Stimulated activated CD8-positive, alpha-beta memory T cell treated with anti-CD3 and anti-CD28 coated beads, Interleukin-2, amount 100 ng/mL, for 48 hours (primary cell): ENCODE measurements around the gene KCNJ4.

Experiments
- DNase-seq, 2 donors: peaks; one replicate each; pipeline ENCODE4 v3.0.0-alpha.2; 2020; ENCODE audit warnings: low read depth in 2 of 2

The KCNJ4 gene

DNA sequence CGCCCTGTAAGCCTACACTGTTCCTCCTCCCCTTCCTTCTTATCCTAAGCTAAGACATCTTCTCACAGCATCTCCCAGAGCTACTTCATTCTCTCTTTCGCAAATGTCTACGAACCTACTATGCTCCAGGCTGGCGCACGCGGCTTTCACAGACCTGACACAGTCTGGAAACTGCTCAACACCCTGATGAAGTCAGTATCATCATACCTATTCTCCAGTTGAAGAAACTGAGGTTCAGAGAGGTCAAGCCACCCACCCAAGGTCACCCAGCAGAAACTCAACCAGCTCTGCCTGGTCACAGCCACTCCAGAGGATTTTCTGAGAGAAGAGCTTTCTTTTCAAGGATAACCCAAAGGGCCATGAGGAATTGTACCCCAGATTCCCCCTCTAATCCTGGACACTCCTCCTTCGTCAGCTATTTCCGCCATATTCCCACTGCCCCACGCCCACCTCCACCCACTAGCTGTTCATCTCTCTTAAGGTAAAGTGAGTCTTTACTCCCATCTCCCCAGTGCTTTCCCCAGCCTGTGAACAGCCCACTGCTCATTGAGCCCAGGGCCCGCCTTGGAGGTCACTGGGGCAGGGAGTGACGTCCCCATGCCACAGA, 1.8 kb downstream of the KCNJ4 start:
- DNase-seq = no peak

DNA sequence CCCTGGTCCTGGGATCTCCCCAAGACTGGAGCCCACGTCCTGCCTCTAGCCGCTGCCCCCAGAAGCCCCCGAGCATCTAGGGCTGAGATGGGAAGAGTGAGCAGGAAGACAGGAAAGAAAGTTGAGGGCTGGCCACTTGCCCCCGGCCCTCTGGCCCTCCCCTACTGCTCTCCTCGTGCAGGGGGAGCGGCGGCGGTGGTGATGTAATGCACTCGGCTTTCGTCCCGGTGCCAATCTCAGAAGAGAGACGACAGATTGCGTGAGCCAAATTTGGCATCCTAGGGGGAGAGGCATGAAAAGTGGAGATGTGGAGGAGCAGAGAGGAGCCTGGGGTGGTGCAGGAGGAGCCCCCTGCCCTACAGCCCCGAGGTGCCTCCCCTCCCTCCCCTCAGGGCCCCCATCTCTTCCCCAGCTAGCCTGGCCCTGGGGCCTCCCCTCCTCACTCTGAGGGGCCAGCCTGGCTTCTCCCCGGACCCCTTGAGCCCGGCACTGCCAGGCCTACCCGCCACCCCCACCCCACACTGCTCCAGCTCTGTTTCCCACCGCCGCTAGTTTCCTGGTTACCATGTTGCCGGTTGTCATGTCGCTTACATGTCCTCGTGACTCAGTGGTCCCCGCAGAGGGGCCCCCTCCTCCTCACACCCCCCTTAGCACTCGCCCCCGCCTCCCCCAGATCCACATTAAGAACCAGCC, 2.5 kb downstream of the KCNJ4 start:
- DNase-seq = no peak

DNA sequence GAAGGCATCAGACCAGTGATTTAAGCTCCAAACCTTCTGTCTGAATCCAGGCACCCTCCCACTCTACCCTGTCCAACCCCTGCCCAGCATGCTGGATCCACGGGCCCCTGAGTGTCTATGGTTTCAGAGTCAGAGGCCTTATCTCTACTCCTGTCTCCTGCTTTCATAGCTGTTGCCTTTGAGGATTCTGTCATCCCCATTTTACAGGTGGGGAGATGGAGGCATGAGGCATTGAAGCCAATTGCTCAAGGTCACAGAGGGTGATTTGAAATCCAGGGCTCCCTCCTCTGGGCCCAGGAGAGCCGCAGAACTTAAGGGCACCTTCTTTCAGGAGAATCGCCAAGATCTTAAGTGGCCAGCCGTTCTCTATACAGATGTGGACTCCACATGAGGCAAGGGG, 3.1 kb downstream of the KCNJ4 start:
- no peak for DNase-seq

DNA sequence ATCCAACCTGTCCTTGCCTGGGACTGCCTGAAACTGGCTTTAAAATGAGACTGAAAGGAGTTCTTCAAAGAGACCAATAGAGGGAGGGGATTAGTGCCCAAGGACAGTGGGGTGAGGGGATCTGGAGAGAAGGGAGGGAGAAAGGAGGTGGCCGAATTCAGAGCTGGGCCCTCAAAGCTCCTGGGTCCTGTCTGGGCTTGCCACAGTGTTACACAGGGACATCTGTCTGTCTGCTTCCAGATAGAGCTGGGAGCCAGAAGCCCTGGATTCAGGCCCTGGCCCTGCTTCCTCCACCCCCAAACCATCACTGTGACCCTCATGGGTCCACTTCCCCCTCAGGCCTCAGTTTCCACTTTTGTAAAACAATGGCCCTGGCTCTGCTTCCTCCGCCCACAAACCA, 3.6 kb downstream of the KCNJ4 start:
- DNase-seq = no peak

DNA sequence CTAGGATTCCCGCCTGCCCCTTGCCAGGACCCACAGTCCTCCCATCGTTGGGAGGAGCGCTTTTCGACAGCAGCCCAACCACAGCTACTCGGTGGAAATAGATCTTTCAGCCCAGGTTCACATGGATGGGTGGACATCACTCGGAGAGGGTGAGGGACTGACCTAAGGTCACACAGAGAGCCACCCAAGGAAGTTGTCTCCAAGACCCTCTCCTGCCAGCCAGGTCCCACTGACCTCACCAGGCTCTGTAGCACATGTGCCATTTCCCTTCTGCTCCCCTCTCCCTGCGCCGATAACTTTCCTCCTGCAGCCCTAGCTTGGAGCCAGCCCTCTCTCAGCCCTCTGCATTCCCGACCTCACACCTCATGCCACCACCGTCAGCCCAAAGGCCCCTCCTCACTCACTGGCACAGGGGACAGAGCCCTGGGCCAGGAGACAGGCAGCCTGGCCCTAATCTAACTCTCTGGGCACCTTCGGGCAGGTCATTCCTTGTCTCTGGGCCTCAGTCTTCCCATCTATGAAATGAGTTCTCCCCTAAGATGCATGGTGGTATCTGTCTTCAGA, 4.7 kb downstream of the KCNJ4 start:
- no peak for DNase-seq

DNA sequence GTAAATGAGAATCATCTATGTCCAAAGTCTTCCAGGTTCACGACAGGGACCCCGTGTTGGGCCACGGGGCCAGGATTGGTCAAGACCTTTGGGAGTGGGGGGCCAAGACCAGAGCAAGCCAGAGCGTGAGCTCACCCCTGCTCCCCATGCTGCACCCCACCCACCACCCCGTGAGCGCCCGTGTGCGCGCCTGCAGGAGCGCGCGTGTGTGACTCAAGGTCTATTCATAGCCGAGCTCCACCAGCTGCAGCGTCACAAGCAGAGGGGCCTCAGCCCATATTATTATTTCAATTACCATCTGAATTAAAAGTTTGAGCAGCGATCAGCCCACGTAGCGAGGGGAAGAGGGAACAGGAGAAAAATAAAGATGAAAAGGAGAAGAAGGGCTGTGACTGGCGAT, 5.2 kb downstream of the KCNJ4 start:
- DNase-seq = no peak

DNA sequence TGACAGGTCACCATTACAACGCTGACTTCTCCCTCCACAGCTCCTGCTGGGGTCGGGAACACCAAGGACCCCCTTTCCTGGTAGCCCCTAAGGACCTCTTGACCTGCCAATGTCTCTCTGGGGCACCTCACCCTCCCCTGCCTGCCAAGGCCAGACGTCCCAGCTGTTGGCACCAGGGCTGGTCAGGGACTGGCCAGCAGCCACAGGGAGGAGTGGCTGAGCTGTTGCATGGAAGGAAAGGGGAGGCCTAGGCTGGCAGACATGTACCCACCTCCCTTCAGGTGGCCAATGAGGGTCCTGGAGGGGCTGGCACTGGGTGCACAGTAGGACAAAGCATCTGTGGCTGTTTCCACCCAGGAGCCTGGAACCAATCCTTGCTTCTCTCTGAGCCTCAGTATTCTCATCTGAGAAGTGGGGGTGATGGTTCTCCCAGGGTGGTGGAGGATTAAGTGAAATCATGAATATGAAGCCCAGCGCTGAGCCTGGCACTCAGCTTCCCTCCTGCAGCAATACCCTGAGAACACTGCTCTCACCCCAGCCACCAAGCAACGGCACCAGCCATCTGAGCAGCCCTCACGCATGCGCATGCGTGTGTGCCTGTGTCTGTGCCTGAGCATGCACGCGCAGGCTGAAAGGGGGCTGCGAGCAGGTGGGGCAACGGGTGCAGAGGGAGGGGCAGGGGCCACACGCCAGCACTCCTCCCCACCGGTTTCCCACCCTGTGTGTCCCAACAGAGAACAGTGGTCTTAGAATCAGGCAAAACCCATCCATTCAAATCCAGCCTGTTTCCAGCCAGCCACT, 5.9 kb downstream of the KCNJ4 start:
- DNase-seq = no peak

DNA sequence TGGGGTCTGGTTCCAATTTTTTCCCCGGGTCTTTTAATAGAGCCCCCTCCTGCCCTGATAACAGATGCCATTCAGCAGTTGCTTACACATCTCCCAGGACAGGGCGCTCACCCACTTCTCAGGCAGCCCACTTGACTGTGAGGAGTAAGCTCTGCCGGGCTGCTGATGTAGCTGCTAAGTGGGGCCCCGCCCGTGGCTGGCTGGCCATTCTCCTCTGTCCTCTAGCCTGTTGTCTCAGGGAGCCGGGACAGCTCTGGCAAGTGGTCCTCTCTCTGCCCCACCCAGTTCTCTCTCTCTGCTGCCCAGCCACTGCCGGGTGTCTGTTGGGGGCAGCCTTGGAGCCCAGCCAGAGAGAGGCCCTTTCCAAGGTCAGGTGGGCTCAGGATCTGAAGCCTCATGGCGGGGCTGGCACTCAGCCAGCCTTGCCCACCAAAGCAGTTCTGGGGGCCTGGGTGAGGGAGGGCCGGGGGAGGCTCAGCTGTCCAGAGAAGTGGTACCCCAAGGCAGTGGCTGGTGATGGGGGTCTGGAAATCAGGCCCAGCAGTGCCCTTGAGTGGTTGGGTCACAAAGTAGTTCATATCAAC, 8.9 kb downstream of the KCNJ4 start:
- DNase-seq = no peak

DNA sequence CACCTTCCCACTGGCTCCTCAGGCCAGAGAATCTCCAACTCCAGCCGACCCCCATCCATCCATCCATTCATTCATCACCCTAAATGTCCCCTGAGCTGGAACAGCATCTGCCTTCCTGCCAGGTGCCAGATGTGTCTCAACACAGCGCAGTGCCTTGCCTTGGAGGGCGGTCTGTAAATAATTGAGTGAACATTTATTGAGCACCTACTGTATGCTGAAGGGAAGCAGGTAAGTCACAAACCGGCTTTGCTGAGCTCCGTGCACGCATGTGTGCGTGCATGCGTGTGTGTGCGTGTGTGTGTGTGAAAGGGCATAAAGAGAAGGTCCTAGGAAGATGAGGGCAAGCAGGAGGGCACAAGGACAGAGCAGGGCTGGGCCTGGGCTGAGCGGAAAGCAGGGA, 10.2 kb downstream of the KCNJ4 start:
- DNase-seq = no peak

DNA sequence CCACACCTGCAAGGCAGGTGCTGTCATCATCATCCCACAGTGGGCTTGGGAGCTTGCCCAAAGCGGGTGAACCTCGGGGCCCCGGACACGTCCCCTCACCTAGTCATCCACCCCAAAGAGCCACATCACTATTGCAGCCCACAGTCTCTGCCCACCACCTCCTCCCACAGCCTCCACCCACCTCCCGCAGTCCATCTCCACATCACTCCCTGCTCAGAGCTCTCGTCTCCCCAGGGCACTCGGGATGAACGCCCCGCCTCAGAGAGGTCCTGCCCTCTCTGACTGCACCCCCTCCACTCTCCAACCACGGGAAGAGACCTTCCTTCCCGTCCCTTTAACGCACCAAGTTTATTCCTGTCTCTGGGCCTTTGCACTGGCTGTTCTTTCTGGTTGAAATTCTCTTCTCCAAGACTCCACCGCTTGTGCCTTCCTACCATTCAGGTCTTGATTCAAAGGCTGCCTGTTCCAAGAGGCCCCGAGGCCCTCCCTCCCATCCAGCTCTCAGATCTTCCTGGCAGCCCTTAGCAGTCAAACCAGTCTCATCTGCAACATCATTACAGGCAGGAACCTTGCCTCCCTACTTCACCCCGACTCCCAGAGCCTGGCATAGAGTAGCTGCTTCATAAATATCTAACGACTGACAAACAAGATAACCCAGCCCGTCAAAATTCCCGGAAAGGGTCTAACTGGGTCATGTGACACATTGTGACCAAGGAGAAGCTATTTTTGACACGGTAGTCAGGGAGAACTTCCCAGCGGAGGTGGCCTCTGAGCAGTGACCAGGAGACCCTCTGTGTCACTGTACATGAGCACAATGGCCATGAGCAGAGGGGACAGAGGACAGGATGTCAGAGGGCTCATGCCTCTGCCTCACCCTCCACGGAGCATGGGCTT, 11.1 kb downstream of the KCNJ4 start:
- DNase-seq = no peak

DNA sequence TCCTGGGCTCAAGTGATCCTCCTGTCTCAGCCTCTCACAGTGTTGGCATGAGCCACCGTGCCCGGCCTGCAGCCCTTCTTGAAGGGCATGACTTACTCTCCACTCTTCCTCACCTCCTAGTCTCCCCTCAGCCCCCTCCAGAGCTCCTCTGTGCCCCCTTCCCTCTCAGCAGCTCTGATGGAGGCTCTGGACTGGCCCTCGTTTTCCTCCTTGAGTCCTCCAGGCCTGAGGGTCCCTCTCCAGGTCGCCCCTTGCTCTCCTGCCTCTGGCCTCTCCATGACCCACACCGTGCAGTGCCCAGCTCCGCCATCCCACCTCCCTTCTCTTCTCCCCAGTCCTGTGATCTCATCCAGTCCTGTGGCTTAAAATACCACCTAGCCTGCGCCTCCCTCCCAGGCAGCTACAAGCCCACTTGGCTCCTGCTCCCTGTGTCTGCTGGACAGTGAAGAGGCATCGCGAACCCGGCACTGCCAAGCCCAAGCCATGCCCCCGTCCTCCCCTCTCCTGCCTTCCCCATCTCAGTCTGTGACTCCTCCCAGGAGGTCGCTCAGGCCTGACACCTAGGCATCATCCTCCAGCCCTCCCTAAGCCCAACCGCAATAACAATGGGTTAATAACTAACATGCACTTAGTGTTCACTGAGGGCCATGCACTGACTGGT, 11.9 kb downstream of the KCNJ4 start:
- no peak for DNase-seq

DNA sequence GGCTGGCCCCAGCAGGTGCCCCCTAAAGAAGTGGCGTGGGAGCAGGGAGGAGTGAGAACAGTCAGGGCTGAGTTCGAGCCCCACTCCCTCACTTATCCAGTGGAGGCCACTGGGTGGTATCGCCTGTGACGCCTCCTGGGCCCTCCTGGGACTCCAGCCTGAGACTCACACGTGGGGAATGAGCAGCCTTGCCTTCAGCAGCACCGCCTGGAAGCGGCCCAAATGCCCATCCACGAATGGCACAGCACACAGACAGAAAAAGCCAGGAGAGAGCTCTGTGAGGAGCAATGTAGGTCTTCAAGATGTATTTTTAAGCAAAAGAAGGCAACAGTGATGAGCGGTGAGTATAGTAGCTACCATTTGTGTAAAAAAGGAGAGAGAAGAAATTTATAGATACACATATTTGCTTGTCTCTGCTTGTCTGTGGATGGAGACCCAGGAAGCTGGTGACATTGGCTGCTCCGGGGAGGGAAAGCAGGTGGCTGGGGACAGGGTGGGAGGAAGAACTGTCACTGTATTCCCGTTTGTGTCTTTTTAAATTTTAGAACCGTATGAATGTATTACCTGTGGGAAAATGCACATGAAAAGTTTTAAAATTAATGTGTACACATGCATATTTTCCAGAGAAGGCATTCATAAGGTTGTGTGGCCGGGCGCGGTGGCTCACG, 13.2 kb downstream of the KCNJ4 start:
- no peak for DNase-seq

DNA sequence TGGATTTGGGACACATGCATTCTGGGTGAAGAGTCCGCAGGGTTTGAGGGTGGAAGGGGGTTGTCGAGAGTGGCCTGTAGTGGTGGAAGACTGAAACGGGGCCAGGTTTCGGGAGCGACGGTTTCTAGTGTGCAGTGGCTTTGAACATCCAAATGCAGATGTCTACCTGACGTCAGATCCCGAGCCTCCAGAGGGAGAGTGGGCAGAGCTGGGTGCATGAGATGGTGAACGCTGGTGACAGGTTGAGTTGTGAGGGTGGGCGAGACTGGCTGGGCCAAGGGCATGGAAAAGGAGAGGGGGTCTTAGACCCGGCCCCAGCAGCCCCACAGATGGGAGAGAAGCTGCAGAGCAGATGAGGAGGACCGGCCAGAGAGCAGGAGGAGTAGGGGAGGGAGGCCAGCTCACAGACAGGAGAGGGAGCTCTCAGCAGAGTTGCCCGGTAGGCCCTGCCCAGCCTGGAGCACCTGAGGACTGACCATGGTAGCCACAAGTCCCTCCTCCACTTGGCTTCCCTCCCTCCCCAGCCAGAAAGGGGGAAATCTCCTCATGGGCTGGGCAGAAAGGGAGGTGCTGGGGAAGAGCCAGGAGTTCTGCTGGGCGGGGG, 14.2 kb downstream of the KCNJ4 start:
- DNase-seq = no peak

DNA sequence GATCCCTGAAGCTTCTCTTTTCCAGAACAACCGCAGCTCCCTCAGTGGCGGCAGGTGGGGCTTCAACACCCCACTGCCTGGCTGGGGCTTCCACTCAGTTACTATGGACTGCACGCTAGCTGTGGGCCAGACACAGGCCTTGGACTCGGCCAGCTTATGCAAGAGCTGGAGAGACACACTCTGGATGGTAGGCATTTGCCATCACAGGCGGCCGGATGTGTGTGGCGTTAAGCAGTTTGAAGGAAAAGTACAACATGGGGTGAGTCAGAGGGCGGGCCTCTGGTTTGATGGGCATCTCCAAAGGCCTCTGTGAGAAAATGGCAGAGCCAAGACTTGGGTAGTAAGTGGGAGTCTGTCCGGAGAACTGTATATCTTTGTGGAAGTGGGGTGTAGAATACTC, 17.6 kb downstream of the KCNJ4 start:
- DNase-seq = no peak

DNA sequence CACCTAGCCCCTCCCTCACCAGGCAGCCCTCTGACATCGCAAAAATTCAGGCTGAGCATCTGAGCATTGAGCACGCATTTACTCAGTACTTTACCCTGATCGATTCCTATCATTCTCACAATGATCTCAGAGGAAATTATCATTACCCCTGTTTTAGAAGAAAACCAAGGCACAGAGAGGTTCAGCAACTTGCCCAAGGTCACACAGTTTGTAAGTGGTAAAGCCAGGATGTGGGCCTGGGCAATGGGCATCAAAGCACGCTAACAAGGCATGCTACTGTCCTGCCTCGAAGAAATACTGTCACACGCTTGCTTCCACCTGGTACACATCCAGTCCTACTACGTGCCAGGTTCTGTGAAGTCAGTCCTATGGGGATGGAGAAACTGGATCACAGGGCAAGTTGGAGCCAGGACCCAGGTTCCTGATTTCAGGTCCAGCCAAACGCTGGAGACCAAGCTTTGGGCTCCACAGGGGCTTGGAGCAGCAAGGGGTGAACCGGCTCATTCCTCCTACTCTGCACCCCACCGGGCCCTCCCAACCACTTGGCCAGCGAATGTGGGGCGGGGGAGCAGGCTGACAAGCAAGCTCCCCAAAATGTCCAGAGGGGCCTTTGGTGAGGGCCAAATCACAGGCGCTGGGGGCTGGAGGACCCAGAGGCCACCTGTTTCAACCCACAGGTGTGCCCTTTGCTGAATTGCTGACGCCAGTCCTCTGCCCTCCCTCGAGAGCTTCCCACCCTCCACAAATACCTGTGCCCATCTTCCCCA, 18.2 kb downstream of the KCNJ4 start:
- no peak for DNase-seq

DNA sequence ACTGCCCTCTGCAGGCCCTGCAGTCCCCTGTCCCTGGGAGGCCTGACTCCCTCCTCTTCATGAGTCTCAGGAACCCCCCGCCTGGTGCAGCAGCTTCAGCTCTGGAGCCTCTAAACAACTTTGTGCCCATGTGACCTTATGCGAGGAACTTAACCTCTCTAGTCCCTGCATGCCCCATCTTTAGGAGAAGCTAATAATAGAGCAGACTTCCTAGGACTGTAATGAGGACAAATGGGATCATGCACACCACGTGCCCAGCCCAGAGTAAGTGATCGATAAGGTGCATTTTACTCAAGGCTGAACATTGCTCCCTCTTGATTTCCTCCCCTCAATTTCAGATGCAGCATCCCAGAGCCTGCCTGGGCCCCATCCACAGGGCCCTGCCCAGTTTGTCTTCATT, 19.0 kb downstream of the KCNJ4 start:
- DNase-seq = no peak

DNA sequence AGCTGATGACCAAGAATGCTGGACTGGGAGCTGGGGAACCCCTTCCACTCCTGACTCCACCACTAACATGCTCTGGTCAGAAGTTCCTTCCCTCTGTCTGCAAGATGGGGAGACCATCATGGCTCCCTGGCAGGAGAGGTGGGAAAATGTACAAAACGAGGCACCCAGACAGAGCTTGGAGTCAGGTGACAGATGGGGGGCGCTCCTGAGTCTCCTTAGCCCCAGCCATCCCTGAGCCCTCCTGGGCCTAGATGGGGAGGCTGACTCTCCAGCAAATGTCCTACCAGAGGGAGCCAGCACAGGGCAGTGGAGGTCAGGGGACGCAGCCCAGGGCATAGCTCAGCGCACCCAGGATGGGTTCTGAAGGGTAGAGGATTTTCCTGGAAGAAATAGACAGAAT, 20.0 kb downstream of the KCNJ4 start:
- DNase-seq = no peak

DNA sequence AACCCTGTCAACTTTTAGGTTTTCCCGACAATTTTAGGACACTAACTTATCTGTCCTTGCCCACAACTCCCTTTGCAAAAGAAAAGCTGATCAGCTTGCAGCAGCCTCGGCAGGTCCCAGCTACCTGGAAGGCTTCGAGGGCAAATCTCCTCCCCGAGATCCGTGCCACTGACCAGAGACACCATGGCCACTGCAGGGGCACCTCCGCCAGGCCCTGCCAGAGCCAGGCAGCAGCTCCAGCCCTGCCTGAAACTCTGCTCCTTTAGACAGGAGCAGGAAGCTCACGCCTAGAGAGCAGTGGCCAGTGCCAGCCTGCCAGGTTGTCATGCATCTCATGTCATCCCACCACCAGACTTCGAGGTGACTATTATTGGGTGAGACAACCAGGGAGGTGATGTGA, 21.1 kb downstream of the KCNJ4 start:
- DNase-seq = no peak

DNA sequence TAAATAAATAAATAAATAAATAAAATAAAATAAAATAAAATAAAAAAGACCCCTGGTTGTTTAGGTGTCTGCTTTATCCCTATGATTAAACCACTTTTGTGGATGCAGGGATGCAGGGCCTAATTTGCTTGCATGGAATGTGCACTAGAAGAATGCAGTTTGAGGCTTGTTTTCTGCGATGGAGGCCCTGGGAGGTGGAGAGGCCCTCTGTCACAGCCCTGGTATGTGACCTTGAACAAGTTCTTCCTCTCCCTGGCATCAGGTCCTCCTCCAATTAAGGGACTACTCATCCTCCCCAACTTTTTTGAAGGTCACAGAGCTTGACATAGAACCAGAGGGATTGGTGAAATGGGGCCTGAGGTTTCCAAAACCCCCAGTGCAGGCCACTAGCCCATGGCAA, 22.7 kb downstream of the KCNJ4 start:
- no peak for DNase-seq
